OCI-LY1 (cell line): ENCODE results near the gene SYCP3.

Experiments used
- EZH2 ChIP-seq: fragments of 200-600 bp; sonication (generic), shearing (Covaris generic); IDR thresholded peaks from 2 replicates; pipeline ENCODE4 v1.8.0; 2017; ENCODE audit warnings: borderline replicate concordance, mixed run types, mild to moderate bottlenecking, antibody characterized with exemption, low read length, moderate library complexity, mixed read lengths
- TF ChIP-seq, protein P1 (sequence below): fragments of 200-600 bp; sonication (generic), shearing (Covaris generic); IDR thresholded peaks from 2 replicates; pipeline ENCODE4 v1.5.1; 2017; ENCODE audit warnings: mild to moderate bottlenecking, antibody characterized with exemption, low read length, moderate library complexity, mixed read lengths

DNA sequence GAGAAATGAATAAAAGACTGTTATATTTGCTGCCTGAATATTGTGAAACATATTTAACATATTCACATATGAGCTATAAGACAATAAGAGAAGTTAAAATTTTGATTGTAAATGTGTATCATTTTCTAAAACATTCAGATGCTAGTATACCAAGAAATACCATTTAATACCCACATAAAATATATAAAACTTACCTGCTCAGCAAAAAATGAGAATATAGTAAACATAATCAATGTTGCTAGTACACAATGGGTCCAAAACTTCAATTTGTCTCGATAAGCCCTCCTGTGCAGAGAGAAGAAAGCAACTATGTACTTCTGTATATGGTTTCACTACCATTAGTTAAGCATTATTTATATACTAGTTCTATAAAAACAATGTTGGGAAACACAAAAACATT lies 9.6 kb upstream of the SYCP3 start:
- TF ChIP-seq, protein P1, sequence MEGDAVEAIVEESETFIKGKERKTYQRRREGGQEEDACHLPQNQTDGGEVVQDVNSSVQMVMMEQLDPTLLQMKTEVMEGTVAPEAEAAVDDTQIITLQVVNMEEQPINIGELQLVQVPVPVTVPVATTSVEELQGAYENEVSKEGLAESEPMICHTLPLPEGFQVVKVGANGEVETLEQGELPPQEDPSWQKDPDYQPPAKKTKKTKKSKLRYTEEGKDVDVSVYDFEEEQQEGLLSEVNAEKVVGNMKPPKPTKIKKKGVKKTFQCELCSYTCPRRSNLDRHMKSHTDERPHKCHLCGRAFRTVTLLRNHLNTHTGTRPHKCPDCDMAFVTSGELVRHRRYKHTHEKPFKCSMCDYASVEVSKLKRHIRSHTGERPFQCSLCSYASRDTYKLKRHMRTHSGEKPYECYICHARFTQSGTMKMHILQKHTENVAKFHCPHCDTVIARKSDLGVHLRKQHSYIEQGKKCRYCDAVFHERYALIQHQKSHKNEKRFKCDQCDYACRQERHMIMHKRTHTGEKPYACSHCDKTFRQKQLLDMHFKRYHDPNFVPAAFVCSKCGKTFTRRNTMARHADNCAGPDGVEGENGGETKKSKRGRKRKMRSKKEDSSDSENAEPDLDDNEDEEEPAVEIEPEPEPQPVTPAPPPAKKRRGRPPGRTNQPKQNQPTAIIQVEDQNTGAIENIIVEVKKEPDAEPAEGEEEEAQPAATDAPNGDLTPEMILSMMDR, result no peak
- no peak for TF ChIP-seq EZH2
